Measurements from ENCODE around the gene TRAPPC2L.

The TRAPPC2L gene

DNA sequence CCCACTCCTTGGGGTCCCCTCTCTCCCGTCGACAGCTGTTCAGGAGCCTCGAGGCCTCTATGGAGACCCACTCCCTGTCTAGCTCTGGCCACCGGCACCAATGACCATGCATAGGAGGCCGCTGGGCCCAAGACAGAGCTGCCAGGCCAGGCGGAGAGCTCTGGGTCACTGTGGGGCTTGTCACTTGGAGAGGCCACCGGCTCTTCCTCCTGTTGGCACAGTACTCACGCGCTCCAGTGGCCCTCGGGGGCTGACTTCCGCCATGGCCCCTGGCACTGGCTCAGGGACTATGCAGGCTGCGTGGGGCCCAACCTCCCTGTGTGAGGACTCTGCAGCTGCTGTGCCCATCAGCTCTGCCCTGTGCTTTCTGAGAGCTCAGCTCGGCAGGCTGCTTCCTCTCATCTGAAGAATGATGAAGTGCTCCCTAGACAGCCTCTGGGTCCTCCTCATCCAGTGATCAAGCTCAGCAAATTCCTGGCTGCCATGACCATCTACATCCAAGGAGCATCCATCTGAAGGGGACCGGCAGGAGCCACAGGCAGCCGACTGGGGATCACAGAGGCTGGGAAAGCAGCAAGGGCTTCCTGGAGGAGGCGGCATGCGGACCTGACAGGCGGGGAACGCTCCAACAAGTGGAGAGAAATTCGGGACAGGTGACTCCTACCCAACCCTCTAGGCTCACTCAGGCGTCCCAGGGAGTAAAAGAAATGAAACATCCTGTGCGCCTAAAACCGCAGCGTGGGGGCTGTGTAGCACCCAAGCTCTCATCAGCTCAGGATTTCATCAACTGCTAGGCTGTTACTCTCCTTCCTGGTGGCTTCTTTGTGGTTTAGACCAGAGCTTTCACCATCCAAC, 17.0 kb upstream of the TRAPPC2L start:
- DNase-seq (ENCODE audit: low spot score): no peak

DNA sequence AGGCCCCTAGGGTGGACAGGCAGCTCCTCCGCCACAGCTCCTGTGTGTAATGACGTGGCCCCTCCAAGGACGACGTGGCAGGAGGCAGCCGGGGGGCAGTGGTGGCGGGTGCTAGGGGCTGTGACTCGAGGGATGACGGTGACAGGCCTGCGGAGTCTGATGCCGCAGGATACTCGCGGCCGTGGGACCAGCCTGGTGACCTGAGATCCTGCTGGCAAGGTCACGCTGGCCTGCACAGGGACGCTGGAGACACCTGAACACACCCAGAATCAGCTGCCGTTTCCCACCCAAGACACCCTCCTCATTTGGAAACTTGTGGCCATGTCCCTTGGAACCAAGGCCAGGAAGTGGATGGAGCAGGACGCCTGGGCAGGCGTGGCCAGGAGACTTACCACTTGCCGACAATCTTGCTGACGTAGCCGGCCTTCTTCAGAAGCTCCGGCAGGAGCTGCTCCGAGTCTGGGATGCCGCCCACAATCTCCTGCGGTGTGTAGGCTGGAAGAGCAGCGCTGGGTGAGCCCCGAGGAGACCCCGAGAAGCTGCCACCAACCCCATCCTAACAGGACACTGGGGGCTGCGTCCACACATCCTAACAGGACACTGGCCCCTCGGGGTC, 16.2 kb upstream of the TRAPPC2L start:
- DNase-seq (ENCODE audit: low spot score): no peak

DNA sequence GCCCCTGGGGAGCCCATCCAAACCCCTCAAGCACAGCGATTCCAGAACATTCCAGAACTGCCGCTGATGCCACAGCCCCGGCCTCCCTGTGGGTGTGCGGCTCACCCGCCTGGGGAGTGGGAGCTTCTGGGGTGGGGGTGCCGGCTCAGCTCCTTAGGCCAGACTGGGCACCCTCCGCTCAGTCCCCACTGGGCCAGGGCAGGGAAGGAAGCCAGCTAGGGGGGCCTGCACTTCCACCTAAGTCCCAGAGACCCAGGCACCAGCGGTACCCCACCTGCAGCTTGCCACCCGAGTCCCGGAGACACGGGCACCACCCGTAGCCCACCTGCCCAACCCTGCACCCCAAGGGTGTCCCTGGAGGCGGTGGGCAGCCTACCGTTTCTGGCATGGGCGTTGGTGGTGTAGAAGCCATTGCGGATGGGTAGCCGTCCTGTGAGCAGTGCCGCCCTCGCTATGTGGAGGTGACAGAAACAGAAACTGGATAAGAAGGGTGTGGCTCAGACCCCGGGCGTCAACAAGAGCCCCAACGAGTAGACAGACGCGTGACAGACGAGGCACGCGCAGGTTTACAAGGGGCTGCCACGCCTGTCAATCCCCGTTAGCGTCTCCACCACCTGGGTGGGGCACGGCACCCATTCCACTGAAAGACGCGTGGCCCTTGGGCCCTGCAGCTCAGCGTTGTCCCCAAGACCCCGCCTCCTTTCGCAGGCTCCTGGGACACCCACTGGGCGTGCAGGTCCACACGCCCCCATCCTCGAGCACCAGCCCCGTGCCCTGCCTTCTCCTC, 15.2 kb upstream of the TRAPPC2L start:
- DNase-seq (ENCODE audit: low spot score): no peak

DNA sequence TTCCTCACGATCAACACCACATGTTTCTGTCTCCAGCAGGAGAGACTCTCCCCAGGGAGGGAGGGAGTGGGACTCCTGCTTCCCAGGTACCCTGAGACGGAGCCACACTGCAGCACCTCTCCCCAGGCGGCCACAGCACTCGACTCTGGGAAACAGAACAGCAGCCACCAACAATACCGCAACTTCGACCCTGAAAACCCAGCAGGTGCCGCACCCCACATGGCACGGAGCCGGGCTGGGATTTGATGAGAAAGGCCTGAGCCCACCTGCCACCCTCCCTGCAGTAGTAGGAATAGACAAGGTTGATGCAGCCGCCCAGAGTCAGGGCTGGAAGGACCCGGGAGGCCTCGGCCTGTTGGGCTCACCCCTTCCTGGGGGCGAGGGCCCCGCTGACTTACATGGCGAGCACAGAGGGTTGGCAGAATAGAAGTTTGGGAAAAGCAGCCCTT, 14.6 kb upstream of the TRAPPC2L start:
- DNase-seq (ENCODE audit: low spot score): no peak

DNA sequence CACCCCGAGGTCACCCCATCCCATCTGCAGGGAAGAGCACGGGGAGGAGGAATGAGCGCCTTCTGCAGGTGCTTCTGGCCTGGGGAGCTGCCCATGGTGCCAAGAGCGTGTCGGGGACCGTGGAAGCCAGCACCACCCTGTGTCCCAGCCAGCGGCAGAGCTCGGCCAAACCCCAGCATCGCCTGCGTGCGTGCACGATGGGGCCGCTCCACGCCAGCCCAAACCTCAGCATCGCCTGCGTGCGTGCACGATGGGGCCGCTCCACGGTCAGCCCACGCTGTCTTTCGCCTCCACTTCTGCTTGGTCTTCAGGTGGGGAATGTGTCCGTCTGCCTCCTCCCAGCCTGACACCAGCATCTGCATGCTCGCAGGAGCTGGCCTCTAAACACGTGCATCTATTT, 14.1 kb upstream of the TRAPPC2L start:
- no peak for DNase-seq (ENCODE audit: low spot score)

DNA sequence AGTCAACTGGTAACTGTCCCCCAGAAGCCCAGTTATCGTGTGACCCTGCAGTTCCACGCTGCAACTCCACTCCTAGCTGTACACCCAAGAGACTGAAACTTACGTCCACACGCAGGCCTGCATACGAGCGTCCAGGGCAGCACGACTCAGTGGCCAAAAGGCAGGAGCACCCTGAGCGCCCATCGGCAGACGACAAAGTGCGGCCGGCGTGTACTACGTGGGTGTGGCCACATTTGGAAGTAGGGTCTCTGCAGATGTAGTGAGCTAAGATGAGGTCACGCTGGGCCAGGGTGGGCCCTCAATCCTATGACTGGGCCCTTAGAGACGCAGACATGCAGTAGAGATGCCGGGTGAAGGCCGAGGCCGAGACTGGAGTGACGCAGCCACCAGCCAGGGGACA, 13.7 kb upstream of the TRAPPC2L start:
- no peak for DNase-seq (ENCODE audit: low spot score)

DNA sequence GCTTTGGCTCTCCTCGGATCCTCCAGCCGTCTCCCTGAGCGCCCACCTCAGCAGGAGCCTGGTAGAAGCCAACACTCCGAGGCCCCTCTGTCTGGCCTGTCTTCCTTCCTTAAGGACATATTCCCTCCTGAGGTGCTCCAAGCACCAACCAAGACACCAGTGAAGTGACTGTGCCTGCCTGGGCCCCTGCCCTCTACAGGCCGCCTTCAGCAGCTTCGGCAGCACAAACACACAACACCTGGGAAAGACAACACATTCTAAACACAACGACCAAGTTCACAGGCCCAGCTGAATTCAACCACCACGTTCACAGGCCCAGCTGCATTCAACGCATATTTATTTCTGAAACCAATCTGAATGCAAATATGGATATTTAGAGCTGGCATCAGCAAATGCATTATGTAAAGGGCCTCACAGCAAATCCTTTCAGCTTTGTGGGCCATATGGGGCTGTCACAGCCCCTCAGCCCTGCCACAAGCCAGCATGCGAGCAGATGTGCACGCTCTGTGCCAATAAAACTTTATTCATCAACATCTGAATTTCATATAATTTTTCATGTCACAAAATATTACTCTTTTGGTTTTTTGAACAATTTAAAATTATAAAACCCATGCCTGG, 12.4 kb upstream of the TRAPPC2L start:
- no peak for DNase-seq (ENCODE audit: low spot score)

DNA sequence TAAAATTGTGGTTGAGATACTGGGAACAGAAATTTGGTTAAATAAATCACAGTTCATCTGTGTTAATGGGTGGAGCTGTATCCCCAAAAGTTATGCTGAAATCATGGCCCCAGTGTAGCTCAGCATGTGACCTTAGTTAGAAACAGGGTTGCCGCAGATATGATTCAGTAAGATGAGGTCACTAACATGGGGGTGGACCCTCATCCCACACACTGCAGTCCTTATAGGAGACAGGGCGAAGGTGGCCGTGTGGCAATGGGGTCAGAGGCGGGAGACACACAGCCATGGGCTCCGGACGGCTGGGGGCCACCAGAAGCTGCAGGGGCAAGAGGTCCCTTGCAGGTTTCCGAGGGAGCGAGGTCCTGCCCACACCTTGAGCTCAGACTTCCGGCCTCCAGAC, 10.8 kb upstream of the TRAPPC2L start:
- DNase-seq (ENCODE audit: low spot score): no peak

DNA sequence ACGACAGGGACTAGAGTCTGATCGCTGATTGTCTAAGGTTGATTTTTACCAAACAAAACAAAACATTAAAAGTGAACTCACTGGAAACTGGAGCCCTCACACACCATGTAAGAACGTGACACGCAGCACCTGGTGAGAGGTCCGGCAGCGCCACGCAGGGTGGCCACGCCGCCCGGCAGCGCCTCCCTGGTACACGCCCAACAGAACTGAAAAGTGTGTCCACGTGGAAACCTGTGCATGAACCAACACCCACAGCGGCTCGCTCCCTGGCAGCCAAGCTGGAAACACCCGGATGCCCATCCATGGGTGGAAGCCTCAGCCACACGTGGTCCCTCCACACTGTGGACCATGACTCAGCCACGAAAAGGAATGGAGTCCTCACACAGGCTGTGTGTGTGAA, 9.3 kb upstream of the TRAPPC2L start:
- no peak for DNase-seq (ENCODE audit: low spot score)

DNA sequence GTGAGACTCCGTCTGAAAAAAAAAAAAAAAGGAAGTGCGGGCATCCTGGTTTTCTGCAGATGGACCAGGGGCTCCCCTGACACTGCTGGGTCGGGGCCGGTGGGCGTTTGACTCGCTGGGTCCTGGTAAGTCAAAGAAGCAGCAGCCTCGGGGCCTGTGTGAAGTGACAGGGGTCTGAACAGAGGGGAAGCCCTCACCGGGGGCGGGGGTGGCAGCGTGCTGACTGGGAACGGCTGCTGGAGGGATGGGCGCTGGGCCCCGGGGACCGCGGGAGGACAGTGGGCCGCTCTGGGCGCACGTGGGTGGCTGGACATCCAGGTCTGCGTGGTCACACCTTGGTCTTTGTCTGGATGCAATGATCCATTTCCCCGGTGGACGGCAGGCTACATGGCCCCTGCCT, 8.4 kb upstream of the TRAPPC2L start:
- no peak for DNase-seq (ENCODE audit: low spot score)

DNA sequence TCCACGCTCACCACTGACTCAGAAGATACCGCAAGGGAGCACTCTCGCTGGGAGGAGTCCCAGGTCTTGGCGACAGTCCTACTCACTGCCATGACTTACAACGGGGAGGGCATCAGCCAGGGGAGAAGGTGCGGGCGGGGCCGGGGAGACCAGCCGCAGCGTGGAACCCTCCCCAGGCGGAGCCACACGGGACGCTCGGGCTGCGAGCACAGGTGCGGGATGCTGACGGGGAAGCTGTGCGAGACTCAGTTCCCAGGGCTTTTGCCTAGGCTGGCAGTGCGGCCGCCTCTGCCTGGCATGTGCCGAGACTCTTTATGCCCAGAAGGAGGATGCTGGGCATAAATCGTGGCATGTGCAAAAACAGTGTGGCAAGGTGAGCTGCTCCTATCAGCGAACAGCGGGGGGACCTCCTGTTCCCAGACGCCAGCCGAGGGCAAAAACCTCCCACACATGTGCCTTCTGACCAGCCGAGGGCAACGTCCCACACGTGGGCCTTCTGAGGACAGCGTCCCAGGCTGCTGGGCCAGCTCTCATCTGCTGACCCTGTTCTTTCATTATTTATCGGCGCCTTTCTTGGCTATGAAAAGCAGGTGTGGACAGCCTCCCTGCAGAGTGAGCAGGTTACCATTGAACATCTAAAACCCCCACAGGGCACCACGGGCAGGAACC, 6.3 kb upstream of the TRAPPC2L start:
- DNase-seq (ENCODE audit: low spot score): no peak

DNA sequence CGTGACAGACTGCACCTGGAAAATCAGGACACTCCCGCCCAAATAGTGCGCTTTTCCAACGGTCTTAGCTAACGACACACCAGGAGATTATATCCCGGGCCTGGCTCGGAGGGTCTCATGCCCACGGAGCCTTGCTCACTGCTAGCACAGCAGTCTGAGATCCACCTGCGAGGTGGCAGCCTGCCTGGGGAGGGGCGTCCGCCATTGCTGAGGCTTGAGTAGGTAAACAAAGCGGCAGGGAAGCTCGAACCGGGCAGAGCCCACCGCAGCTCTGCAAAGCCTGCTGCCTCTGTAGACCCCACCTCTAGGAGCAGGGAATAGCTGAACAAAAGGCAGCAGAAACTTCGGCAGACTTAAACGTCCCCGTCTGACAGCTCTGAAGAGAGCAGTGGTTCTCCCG, 5.3 kb upstream of the TRAPPC2L start:
- no peak for DNase-seq (ENCODE audit: low spot score)

DNA sequence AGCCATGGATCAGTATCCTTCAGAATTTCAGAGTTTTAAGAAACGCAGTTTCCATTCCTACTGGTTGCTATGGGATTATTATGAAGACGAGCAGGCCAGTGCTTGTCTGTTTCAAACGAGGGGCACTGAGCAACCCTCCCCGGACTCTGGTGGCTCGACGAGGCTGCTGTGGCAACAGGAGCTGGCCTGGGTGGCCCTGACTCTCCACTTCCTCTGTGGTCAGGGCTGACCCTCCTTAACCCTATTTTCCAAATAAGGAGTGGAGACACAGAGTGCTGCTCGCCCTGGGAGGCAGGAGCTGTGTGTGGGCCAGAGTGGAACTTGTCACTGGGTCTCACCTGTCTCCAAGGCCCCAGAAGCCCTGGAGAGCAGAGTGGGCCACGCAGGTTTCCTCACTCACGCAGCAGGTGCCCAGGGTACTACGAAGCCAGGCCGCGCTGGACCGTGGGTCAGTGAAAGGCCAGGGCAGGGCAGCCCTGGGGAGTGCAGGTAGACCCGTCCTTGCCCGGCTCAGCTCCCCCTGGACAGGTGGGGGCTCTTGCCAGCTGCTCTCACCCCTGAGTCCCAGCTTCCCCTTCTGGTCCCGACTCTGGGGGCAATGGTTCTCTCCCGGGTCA, 3.5 kb upstream of the TRAPPC2L start:
- no peak for DNase-seq (ENCODE audit: low spot score)

DNA sequence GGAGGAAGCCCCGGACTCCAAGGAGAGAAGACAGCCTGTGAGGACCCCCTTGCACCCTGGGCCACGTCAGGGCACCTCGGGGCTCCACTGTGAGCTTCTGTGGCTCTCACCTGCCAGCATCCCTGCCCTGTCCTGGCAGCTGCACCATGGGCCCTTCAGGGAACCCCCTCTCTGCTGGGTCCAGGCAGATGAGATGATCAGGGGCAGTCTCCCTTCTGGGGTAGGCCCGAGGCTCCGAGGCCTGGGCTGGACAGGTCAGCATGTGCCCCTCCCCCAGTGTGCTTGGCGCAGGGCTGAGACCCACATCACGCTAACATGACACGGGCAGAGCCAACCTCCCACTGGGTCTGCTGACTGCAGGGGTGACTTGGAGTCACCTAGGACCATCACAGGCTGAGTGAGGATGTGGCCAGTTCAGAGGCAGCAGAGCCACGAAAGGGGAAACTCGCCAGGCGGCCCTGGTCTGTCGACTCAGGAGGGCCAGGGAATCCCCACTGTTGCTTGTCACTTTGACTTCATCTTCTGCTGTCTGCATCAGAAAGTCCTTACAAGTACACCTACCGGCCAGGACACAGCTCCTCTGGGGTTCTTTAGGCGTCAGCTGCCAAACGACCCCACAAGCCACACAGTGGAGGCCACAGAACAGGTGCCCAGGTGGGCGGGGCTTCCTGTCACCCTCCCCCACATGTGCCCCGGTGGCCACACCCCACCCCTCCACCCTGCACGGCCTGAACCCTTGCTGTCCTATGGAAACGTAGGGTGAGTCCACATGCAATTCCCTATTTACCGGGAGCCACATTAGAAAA, 2.4 kb upstream of the TRAPPC2L start:
- DNase-seq (ENCODE audit: low spot score): no peak

DNA sequence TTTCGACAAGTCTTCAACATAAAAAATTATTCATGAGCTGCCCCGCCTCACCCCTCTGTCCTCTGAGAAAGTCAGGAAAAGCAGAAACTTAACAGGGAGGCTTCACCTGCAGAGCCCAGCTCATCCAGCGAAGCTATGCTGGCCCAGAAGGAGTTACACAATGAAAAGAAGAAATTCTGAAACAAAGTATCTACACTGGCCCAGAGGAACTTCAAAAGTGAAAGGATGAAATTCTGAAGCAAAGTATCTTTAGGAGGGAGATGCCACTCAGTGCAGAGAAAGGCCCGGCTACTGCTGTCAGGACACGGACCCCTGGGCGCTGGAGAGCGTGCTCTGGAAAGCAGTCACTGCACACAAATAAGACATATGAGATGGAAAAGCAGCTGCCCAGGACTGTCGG, 1.8 kb upstream of the TRAPPC2L start:
- no peak for DNase-seq (ENCODE audit: low spot score)

DNA sequence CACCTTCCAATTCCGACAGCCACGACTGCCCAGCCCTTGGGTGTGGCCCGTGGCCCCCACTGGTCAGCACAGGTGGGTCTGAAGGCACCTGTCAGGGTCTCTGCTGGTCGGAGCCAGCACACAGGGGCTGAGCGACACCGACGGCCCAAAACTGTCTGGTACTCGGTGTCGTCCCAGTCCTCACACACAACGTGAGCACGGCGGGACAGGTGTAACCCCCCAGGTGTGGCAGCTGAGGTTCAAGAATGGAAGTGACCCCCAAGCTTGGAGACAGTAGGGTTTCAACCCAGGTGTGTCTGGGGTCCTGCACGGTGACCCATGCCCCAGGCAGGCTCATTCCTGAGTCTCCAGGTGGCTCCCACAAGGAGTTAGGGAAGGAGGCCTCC, 1.2 kb upstream of the TRAPPC2L start:
- no peak for DNase-seq (ENCODE audit: low spot score)

DNA sequence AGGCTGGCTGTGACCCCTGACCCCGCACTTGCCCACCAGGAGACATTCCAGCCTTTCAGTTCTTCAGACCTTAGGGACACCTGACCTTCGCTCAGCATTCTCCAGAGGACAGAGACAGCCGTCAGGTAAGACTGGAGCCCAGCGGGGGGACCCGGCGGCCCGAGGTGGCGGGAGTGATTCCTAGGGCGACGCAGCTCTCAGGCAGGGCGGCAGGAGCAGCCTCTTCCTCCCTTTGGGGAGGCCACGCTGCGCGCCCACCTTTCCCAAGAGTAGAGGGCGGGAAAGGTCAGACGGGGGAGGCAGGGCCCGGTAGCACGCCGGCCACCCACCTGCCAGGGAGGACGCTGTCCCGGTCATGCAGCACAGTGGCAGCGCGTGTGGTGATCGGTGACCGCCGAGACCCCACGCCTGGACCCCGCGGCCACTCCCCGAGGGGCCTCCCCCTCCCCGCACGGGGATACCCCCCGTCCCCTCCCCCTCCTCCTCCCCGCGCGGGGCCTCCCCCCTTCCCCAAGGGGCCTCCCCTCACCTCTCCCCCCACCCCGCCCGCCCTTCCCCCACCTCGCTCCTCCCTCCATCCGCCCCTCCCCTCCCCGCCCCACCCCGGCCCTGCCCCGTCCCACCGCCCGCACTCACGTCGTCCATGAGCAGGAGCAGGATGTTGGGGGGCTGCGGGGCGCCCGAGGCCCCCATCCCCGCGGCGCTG, 652 bp upstream of the TRAPPC2L start:
- DNase-seq (ENCODE audit: low spot score): no peak

DNA sequence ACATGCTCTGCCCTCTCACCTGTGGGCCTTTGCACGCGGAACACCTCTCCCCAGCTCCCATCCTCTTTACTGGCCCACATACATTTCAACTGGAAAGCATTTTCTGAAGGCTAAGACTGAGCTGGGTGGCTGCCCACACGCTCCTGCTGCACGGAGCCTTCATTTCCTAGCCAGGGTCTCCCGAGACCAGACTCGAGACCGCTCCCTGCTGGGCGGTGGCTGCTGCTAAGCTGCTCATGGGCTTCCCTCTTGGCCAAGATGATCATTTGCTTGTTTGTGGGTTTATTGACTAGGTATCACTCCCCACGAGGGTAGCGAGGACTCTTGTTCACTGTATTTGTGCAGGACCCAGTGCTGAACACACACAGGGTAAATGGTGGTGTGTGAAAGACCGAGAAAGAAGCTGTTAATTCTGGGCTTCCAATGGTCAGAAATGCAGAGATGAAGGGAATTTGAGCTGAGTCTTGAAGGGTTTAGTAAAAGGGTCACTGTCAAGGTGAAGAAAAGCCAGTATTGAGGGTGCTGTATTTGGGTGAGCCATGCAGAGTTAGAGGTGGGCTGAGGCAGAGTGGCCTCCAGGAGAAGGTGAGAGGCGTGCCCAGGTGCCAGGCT, 907 bp downstream of the TRAPPC2L start:
- peak; percentile 91 for DNase-seq (ENCODE audit: low spot score)

DNA sequence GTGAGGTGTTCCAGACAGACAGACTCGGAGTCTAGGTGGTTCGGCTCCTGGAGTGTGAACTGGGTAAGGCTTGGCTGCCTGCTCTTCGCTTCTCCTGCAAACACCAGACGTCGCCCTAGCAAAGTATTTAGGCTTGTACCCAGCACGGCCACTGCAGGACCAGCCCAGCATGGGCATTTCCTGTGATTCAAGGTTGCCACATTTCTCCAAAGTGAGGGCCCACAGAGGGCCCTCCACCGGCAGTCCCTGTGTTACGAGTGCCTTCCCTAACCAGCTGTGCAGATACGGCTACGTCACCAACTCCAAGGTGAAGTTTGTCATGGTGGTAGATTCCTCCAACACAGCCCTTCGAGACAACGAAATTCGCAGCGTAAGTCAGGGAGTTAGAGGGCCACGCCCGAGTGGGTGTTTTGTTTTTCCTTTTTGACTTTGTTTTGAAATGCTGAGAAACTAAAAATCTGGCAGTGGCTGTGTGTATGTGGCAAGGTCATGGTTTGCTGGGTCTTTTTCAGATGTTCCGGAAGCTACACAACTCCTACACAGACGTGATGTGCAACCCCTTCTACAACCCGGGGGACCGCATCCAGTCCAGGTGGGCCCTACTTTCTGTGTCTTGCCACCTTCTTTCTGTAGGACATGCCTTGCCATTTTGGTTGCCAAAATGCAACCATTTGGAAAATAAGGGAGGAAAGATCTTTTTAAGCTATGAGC, 2.6 kb downstream of the TRAPPC2L start:
- no peak for DNase-seq (ENCODE audit: low spot score)
